NCI-H69 (cell line): ENCODE measurements around the gene FCHO2.
"Not testable (repeated sequence)": the region's sequence is repeated elsewhere in the genome, so short reads cannot be mapped to it uniquely, and the experiment has no call there.

Experiments used
- DNase-seq: peaks from one replicate; lab custom pipeline; 2025; lab: John Stamatoyannopoulos, UW

Gene FCHO2

GRCh38 chr5:72955143-72955767, 586 bp upstream of the FCHO2 start:
- DNase-seq: no peak

- DNase-seq: peak; percentile 85
These were observed 691 bp downstream of the FCHO2 start for GRCh38 chr5:72956324-72957140.

- DNase-seq: no peak
These were observed 1.5 kb downstream of the FCHO2 start for GRCh38 chr5:72957337-72957736.

- no peak for DNase-seq
These were observed 3.4 kb downstream of the FCHO2 start for GRCh38 chr5:72959257-72959656.

- DNase-seq: not testable (repeated sequence)
These were observed 18.6 kb downstream of the FCHO2 start for GRCh38 chr5:72974481-72974880.

- peak; percentile 86 for DNase-seq
These were observed 21.0 kb downstream of the FCHO2 start for GRCh38 chr5:72976810-72977209.

- no peak for DNase-seq
These were observed 29.9 kb downstream of the FCHO2 start for GRCh38 chr5:72985719-72986118.

- no peak for DNase-seq
These were observed 32.9 kb downstream of the FCHO2 start for GRCh38 chr5:72988769-72989168.

GRCh38 chr5:72991394-72991793, 35.6 kb downstream of the FCHO2 start:
- DNase-seq: no peak

GRCh38 chr5:72994578-72994977, 38.7 kb downstream of the FCHO2 start:
- DNase-seq: no peak

GRCh38 chr5:72996632-72997031, 40.8 kb downstream of the FCHO2 start:
- DNase-seq: no peak

GRCh38 chr5:72999916-73000315, 44.1 kb downstream of the FCHO2 start:
- no peak for DNase-seq

- DNase-seq: no peak
These were observed 50.0 kb downstream of the FCHO2 start for GRCh38 chr5:73005886-73006285.

- no peak for DNase-seq
These were observed 51.2 kb downstream of the FCHO2 start for GRCh38 chr5:73007051-73007450.

- no peak for DNase-seq
These were observed 53.0 kb downstream of the FCHO2 start for GRCh38 chr5:73008831-73009230.

- not testable (repeated sequence) for DNase-seq
These were observed 55.8 kb downstream of the FCHO2 start for GRCh38 chr5:73011612-73012011.

GRCh38 chr5:73018892-73019291, 63.1 kb downstream of the FCHO2 start:
- no peak for DNase-seq

GRCh38 chr5:73019766-73020165, 63.9 kb downstream of the FCHO2 start:
- DNase-seq: no peak

- DNase-seq: no peak
These were observed 66.8 kb downstream of the FCHO2 start for GRCh38 chr5:73022471-73023169.

- DNase-seq: not testable (repeated sequence)
These were observed 69.2 kb downstream of the FCHO2 start for GRCh38 chr5:73024946-73025544.

- DNase-seq: no peak
These were observed 71.5 kb downstream of the FCHO2 start for GRCh38 chr5:73027361-73027760.

- no peak for DNase-seq
These were observed 72.0 kb downstream of the FCHO2 start for GRCh38 chr5:73027816-73028215.
